ENCODE results near the gene PNRC1.

- TF ChIP-seq POLR2A (IDR thresholded peaks at IDR 0.05): no peak
- TF ChIP-seq CTCF (IDR thresholded peaks at IDR 0.05): no peak
- no peak for TF ChIP-seq POLR2AphosphoS5 (IDR thresholded peaks at IDR 0.05)
These were observed 36.1 kb upstream of the PNRC1 start for GRCh38 chr6:89044328-89045010.
